C4-2B (cell line): Measurements from ENCODE around the gene TMED6.

Source experiments
- H3K27ac ChIP-seq: fragments of 450-650 bp; 2 replicates; pipeline ENCODE4 v1.5.1; 2017
- CTCF ChIP-seq: fragments of 450-650 bp; conservative IDR thresholded peaks from 2 replicates; pipeline ENCODE4 v1.5.1; 2017; ENCODE audit warnings: mild to moderate bottlenecking
- ZFX ChIP-seq: fragments of 450-650 bp; IDR thresholded peaks from 2 replicates; pipeline ENCODE4 v1.6.1; 2017

The TMED6 gene

GRCh38 chr16:69339289-69340094, 12.1 kb downstream of the TMED6 start, which contains the start of the genes COG8 and NIP7:
Gene COG8 (minus strand): TSS chr16:69339564. CDS start chr16:69339552, 12 bp downstream.
Gene NIP7 (plus strand): TSS chr16:69339772. CDS start chr16:69339830, 58 bp downstream.
- TF ChIP-seq CTCF = peak; percentile 86
- peak; percentile 36; the same call in 1 of the 2 replicates for TF ChIP-seq ZFX
- peak within 1 kb of the TSS; percentile 93 for H3K27ac ChIP-seq

GRCh38 chr16:69338557-69339288, 12.9 kb downstream of the TMED6 start:
- no peak for TF ChIP-seq CTCF
- no peak for TF ChIP-seq ZFX
- peak overlapping the region; percentile 93 for H3K27ac ChIP-seq

GRCh38 chr16:69334696-69335095, 16.9 kb downstream of the TMED6 start:
- H3K27ac ChIP-seq = no peak overlapping the region
- TF ChIP-seq CTCF (no peak), ZFX (no peak)

GRCh38 chr16:69330286-69331109, 21.1 kb downstream of the TMED6 start, which contains the start of gene PDF:
Gene PDF (minus strand): TSS chr16:69330588. CDS start chr16:69330570, 18 bp downstream.
- TF ChIP-seq CTCF = no peak
- TF ChIP-seq ZFX = 0 out of 2 replicates have a peak, but pooled peaks have one; percentile 28
- H3K27ac ChIP-seq = peak within 1 kb of the TSS; percentile 93

- no peak for TF ChIP-seq CTCF
- TF ChIP-seq ZFX = peak; percentile 57; the same call in 1 of the 2 replicates
- peak overlapping the region; percentile 93 for H3K27ac ChIP-seq
Measured at GRCh38 chr16:69329369-69330285, 22.0 kb downstream of the TMED6 start.

- TF ChIP-seq ZFX (no peak), CTCF (no peak)
- H3K27ac ChIP-seq = peak overlapping the region; percentile 93
Measured at GRCh38 chr16:69328854-69329316, 22.7 kb downstream of the TMED6 start.
